Measurements from ENCODE around the gene CGB7.

DNA sequence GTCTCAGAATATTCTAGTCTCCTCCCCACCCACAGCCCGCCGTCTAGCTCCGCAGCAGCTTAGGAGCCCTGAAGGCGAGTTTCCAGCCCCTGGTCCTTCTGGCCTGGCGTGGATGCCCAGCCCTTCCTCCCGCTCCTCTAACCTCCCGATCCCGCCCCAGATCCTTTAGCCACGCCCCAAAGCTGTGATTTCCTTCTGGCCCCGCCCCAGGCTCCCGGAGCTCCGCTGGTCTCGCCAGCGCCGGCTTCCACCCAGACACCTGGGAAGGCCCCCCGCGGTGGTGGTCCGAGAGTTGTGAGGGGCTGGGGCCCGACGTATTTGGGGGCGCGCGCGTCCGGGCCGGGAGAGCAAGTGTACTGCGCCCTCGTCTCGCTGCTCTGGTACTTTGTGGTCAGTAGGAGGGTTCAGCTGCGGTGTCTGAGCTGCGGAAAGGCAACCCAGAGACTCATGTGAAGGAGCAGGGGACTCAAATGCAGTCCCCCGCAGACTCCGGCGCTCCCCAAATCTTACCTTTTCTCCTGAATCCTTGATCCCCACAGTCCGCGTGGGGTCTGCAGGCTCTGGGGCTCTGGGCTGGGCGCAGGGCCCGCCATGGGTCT is at the start of gene CGB7:
- TF ChIP-seq, protein P1, sequence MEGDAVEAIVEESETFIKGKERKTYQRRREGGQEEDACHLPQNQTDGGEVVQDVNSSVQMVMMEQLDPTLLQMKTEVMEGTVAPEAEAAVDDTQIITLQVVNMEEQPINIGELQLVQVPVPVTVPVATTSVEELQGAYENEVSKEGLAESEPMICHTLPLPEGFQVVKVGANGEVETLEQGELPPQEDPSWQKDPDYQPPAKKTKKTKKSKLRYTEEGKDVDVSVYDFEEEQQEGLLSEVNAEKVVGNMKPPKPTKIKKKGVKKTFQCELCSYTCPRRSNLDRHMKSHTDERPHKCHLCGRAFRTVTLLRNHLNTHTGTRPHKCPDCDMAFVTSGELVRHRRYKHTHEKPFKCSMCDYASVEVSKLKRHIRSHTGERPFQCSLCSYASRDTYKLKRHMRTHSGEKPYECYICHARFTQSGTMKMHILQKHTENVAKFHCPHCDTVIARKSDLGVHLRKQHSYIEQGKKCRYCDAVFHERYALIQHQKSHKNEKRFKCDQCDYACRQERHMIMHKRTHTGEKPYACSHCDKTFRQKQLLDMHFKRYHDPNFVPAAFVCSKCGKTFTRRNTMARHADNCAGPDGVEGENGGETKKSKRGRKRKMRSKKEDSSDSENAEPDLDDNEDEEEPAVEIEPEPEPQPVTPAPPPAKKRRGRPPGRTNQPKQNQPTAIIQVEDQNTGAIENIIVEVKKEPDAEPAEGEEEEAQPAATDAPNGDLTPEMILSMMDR (IDR thresholded peaks at IDR 0.05) = no peak
- TF ChIP-seq POLR2A (IDR thresholded peaks at IDR 0.05) = no peak

All from adrenal gland (tissue), 5 donors.